Measurements from ENCODE around the gene TSHR. TPM values are rescaled to one million over a fixed set of nuclear protein-coding genes. Genes with fewer than 3 reads are reported as not detected.

The TSHR gene
- total RNA-seq, 4 donors from 2014 or later, result 0.99 to 1.8 (median 1.1) TPM; not detected in 1

GRCh38 chr14:81170829-81171195 lies 215.4 kb downstream of the TSHR start:
- no peak overlapping the region for H3K4me3 ChIP-seq (ENCODE audit: low read depth, poor library complexity, severe bottlenecking)
- intact Hi-C loops (cut with DNase I; ENCODE audit: low total_unique reads), result loop anchor here (10.0 kb wide), 1 partner anchor 176 kb away; no protein-coding TSS in a partner anchor
- 6 to 9% methylated on average over 3 of the region's 3 CpGs for WGBS, 2 donors
- no peak for DNase-seq (ENCODE audit: low spot score in 2 of 2)
- no peak for TF ChIP-seq CTCF (IDR thresholded peaks at IDR 0.05)
- TF ChIP-seq POLR2A (IDR thresholded peaks at IDR 0.05), result no peak

GRCh38 chr14:81172353-81172752 lies 216.9 kb downstream of the TSHR start:
- 64 to 67% methylated on average over 2 of the region's 2 CpGs for WGBS, 2 donors
- intact Hi-C loops (cut with DNase I; ENCODE audit: low total_unique reads), result loop anchor here (10.0 kb wide), 1 partner anchor 178 kb away; no protein-coding TSS in a partner anchor

GRCh38 chr14:81172881-81173280 lies 217.5 kb downstream of the TSHR start:
- no peak overlapping the region for H3K4me3 ChIP-seq (ENCODE audit: low read depth, poor library complexity, severe bottlenecking)
- TF ChIP-seq POLR2A (IDR thresholded peaks at IDR 0.05), result no peak
- TF ChIP-seq CTCF (IDR thresholded peaks at IDR 0.05), result no peak
- 78 to 79% methylated on average over 3 of the region's 3 CpGs for WGBS, 2 donors
- no peak for DNase-seq (ENCODE audit: low spot score in 2 of 2)
- intact Hi-C loops (cut with DNase I; ENCODE audit: low total_unique reads), result loop anchor here (10.0 kb wide), 1 partner anchor 178 kb away; no protein-coding TSS in a partner anchor

More at GRCh38 chr14:81172353-81172752, 216.9 kb downstream of the TSHR start:
- no peak overlapping the region for H3K4me3 ChIP-seq (ENCODE audit: low read depth, poor library complexity, severe bottlenecking)
- TF ChIP-seq CTCF (IDR thresholded peaks at IDR 0.05) (no peak), POLR2A (IDR thresholded peaks at IDR 0.05) (no peak)
- DNase-seq (ENCODE audit: low spot score in 2 of 2), result no peak

GRCh38 chr14:81176241-81176640 lies 220.8 kb downstream of the TSHR start:
- no peak for TF ChIP-seq POLR2A (IDR thresholded peaks at IDR 0.05)
- intact Hi-C loops (cut with DNase I; ENCODE audit: low total_unique reads), result loop anchor here (10.0 kb wide), 1 partner anchor 181 kb away; no protein-coding TSS in a partner anchor
- H3K4me3 ChIP-seq (ENCODE audit: low read depth, poor library complexity, severe bottlenecking), result no peak overlapping the region
- 89% methylated on average over 3 of the region's 3 CpGs for WGBS, 2 donors
- DNase-seq (ENCODE audit: low spot score in 2 of 2), result peak in 1 of 2 donors; percentile 40

GRCh38 chr14:81177225-81177624 lies 221.8 kb downstream of the TSHR start:
- no peak overlapping the region for H3K4me3 ChIP-seq (ENCODE audit: low read depth, poor library complexity, severe bottlenecking)
- TF ChIP-seq POLR2A (IDR thresholded peaks at IDR 0.05), result no peak
- no peak for TF ChIP-seq CTCF (IDR thresholded peaks at IDR 0.05)
- no peak for DNase-seq (ENCODE audit: low spot score in 2 of 2)
- WGBS, 2 donors, result 95% methylated on average over 1 of the region's 1 CpG
- intact Hi-C loops (cut with DNase I; ENCODE audit: low total_unique reads), result loop anchor here (10.0 kb wide), 1 partner anchor 182 kb away; no protein-coding TSS in a partner anchor

- no peak for TF ChIP-seq CTCF (IDR thresholded peaks at IDR 0.05)
- no peak for TF ChIP-seq POLR2A (IDR thresholded peaks at IDR 0.05)
- intact Hi-C loops (cut with DNase I; ENCODE audit: low total_unique reads), result loop anchor here (10.0 kb wide), 1 partner anchor 183 kb away; no protein-coding TSS in a partner anchor
- H3K4me3 ChIP-seq (ENCODE audit: low read depth, poor library complexity, severe bottlenecking), result no peak overlapping the region
- no peak for DNase-seq (ENCODE audit: low spot score in 2 of 2)
Measured at GRCh38 chr14:81178063-81178462, 222.6 kb downstream of the TSHR start.
